HCT116 (cell line): Measurements from ENCODE around the gene TMEM63B. TPM values are rescaled to one million over a fixed set of nuclear protein-coding genes. Genes with fewer than 3 reads are reported as not detected.
"Not testable (repeated sequence)": the region's sequence is repeated elsewhere in the genome, so short reads cannot be mapped to it uniquely, and the experiment has no call there.

Experiments used
- ATAC-seq: fragments of 200-7000 bp; cut with Tn5 transposase; 2 replicates; pipeline ENCODE4 v1.9.1; 2020; ENCODE audit warnings: mild to moderate bottlenecking, moderate library complexity
- BruUV-seq: library from RNA; stranded (reverse); fragments of 400-500 nt; replicated peaks from 2 replicates; lab custom pipeline; 2021; lab: Mats Ljungman, UMichigan
- CTCF ChIA-PET: fragments of 300-600 bp; sonication (Branson Sonifier 250); formaldehyde crosslinking; loops from one replicate; lab custom pipeline; 2021; ENCODE audit warnings: antibody characterized with exemption; lab: Charles Lee
- POLR2A ChIA-PET: fragments of 300-600, 350-600 bp; sonication (Branson Sonifier 250); formaldehyde crosslinking; loops from one replicate; lab custom pipeline; 2021; ENCODE audit warnings: antibody characterized with exemption; lab: Charles Lee
- RAD21 ChIA-PET, 2 experiments: fragments of 300-600 bp; sonication (Branson Sonifier 250); formaldehyde crosslinking; loops; one replicate each; lab custom pipeline; 2023; ENCODE audit warnings: low total read pairs in 2 of 2; ENCODE audit not compliant: uncharacterized antibody in 2 of 2, unreplicated experiment in 2 of 2, low non-redundant PET in 1 of 2; lab: Charles Lee
- DNase-seq: peaks from one replicate; pipeline ENCODE4 v3.0.0-alpha.2; 2010; ENCODE audit warnings: low read depth, low spot score
- H2AFZ ChIP-seq: fragments of 200-600 bp; shearing (Covaris generic), sonication (generic); 2 replicates; pipeline ENCODE4 v1.6.1; 2017; ENCODE audit warnings: low read depth, mixed run types, mixed read lengths, antibody characterized with exemption, low read length; ENCODE audit not compliant: poor library complexity, severe bottlenecking
- H3K27ac ChIP-seq: 2 replicates; pipeline ENCODE4 v1.5.1; 2012; ENCODE audit warnings: low read depth, low read length
- H3K27me3 ChIP-seq: fragments of 200-600 bp; sonication (generic); 2 replicates; pipeline ENCODE4 v1.6.1; 2016; ENCODE audit warnings: mixed run types, low read length, mixed read lengths; ENCODE audit not compliant: insufficient read depth
- H3K36me3 ChIP-seq, 2 experiments: fragments of 200-500 bp in 1 of 2; fragments of 200-600 bp in 1 of 2; sonication (Bioruptor generic) in 1 of 2; sonication (generic) in 1 of 2; 2 replicates each; pipeline versions ENCODE4 v1.5.1 to v1.6.1; 2014 to 2016; ENCODE audit warnings: low read length in 2 of 2, inconsistent platforms in 1 of 2, mixed read lengths in 1 of 2, mixed run types in 1 of 2; ENCODE audit not compliant: insufficient read depth in 2 of 2, control insufficient read depth in 1 of 2
- H3K4me1 ChIP-seq, 2 experiments: fragments of 200-600 bp in 1 of 2; sonication (generic) in 1 of 2; 2 replicates each; pipeline versions ENCODE4 v1.5.1 to v1.6.1; 2012 to 2017; ENCODE audit warnings: low read length in 2 of 2, inconsistent platforms in 1 of 2, mild to moderate bottlenecking in 1 of 2, mixed read lengths in 1 of 2, mixed run types in 1 of 2, moderate library complexity in 1 of 2; ENCODE audit not compliant: insufficient read depth in 2 of 2, control insufficient read depth in 1 of 2
- H3K4me2 ChIP-seq: fragments of 200-600 bp; sonication (generic); 2 replicates; pipeline ENCODE4 v1.6.1; 2017; ENCODE audit warnings: mixed run types, low read length, mixed read lengths
- H3K4me3 ChIP-seq, 2 experiments: fragments of 200-600 bp in 1 of 2; sonication (generic) in 1 of 2; replicated peaks in 1 of 2; 2 replicates each; pipeline ENCODE4 v1.5.1; 2011 to 2016; ENCODE audit warnings: low read length in 2 of 2, control low read depth in 1 of 2, low read depth in 1 of 2, mild to moderate bottlenecking in 1 of 2, mixed read lengths in 1 of 2, mixed run types in 1 of 2
- H3K79me2 ChIP-seq: fragments of 200-600 bp; sonication (generic); 2 replicates; pipeline ENCODE4 v1.6.1; 2017; ENCODE audit warnings: mild to moderate bottlenecking, mixed run types, low read length, moderate library complexity, mixed read lengths; ENCODE audit not compliant: insufficient read depth
- H3K9ac ChIP-seq: fragments of 200-600 bp; sonication (generic); 2 replicates; pipeline ENCODE4 v1.6.1; 2016; ENCODE audit warnings: low read length, mixed read lengths
- H3K9me2 ChIP-seq: fragments of 200-600 bp; sonication (generic), shearing (Covaris generic); 2 replicates; pipeline ENCODE4 v1.6.1; 2017; ENCODE audit warnings: mixed run types, mild to moderate bottlenecking, moderate library complexity; ENCODE audit not compliant: insufficient read depth
- H3K9me3 ChIP-seq, 2 experiments: fragments of 200-500 bp in 1 of 2; fragments of 200-600 bp in 1 of 2; sonication (Bioruptor generic) in 1 of 2; sonication (generic) in 1 of 2; 2 replicates each; pipeline ENCODE4 v1.6.1; 2014 to 2017; ENCODE audit warnings: low read length in 2 of 2, mixed read lengths in 2 of 2, inconsistent platforms in 1 of 2, low read depth in 1 of 2, mild to moderate bottlenecking in 1 of 2, mixed run types in 1 of 2, moderate library complexity in 1 of 2; ENCODE audit not compliant: control insufficient read depth in 1 of 2, insufficient read depth in 1 of 2
- H4K20me1 ChIP-seq: fragments of 200-600 bp; sonication (generic), shearing (Covaris generic); 2 replicates; pipeline ENCODE4 v1.6.1; 2017; ENCODE audit warnings: mixed run types, mild to moderate bottlenecking, moderate library complexity; ENCODE audit not compliant: insufficient read depth
- CEBPB ChIP-seq: IDR thresholded peaks from 2 replicates; pipeline ENCODE4 v1.6.1; 2012; ENCODE audit warnings: low read depth
- ELF1 ChIP-seq: IDR thresholded peaks from 2 replicates; pipeline ENCODE4 v1.6.1; 2012; ENCODE audit warnings: low read depth, borderline replicate concordance
- RAD21 ChIP-seq: IDR thresholded peaks from 2 replicates; pipeline ENCODE4 v1.6.1; 2012; ENCODE audit warnings: low read depth, mild to moderate bottlenecking
- SRF ChIP-seq: IDR thresholded peaks from 2 replicates; pipeline ENCODE4 v1.6.1; 2012; ENCODE audit warnings: low read depth
- TCF7L2 ChIP-seq: IDR thresholded peaks from 2 replicates; pipeline ENCODE4 v1.7.0; 2011; ENCODE audit warnings: borderline replicate concordance, inconsistent platforms; ENCODE audit not compliant: insufficient read depth, insufficient read length; ENCODE audit errors: extremely low read depth
- YY1 ChIP-seq: IDR thresholded peaks from 2 replicates; pipeline ENCODE4 v1.6.1; 2011; ENCODE audit warnings: low read length, low read depth, moderate library complexity, mild to moderate bottlenecking; ENCODE audit not compliant: insufficient replicate concordance; ENCODE audit errors: extremely low read depth
- ZBTB33 ChIP-seq: IDR thresholded peaks from 2 replicates; pipeline ENCODE4 v1.6.1; 2011; ENCODE audit warnings: mild to moderate bottlenecking, low read length, moderate library complexity; ENCODE audit not compliant: insufficient replicate concordance; ENCODE audit errors: extremely low read depth
- intact Hi-C: fragments of 100-400 bp; cut with micrococcal nuclease; formaldehyde crosslinking; loops from 2 replicates; pipeline ENCODE4 v1.10.0; 2022
- total RNA-seq: library from RNA; stranded (reverse); gene quantifications from one replicate; pipeline ENCODE4 v1.2.1, GENCODE V29; 2021; ENCODE audit not compliant: unreplicated experiment

The TMEM63B gene
- total RNA-seq, 1 experiment from 2014 or later: 58.2 TPM

- no peak for TF ChIP-seq TCF7L2
- TF ChIP-seq CEBPB: no peak
- TF ChIP-seq YY1: no peak
- no peak for TF ChIP-seq ZBTB33
- TF ChIP-seq RAD21: no peak
- TF ChIP-seq ELF1: no peak
- TF ChIP-seq SRF: no peak
- TF ChIP-seq, all 23 proteins: peak for 0
Observed at GRCh38 chr6:44094403-44095242, 32.7 kb upstream of the TMEM63B start (continued).

GRCh38 chr6:44095243-44095623, 32.1 kb upstream of the TMEM63B start:
- POLR2A ChIA-PET, RAD21 ChIA-PET, H3K9me3 ChIP-seq: not testable (repeated sequence)

More at GRCh38 chr6:44095243-44095623, 32.1 kb upstream of the TMEM63B start:
- H2AFZ ChIP-seq, H3K4me2 ChIP-seq, CTCF ChIA-PET, DNase-seq, H3K4me3 ChIP-seq, ATAC-seq, H3K27me3 ChIP-seq, H3K9ac ChIP-seq, H3K36me3 ChIP-seq, H4K20me1 ChIP-seq, H3K27ac ChIP-seq, H3K9me2 ChIP-seq, H3K4me1 ChIP-seq, H3K79me2 ChIP-seq, BruUV-seq: not testable (repeated sequence)
- intact Hi-C loops: loop anchor here (5.0 kb wide), 1 partner anchor 157 kb away; no protein-coding TSS in a partner anchor
